K562 treated with DMSO at 1 percent for 48 hours (cell line): ENCODE measurements around the gene CHAF1A. TPM values are rescaled to one million over a fixed set of nuclear protein-coding genes. Genes with fewer than 3 reads are reported as not detected.

Source experiments
- total RNA-seq: library from RNA; unstranded; fragments of 300-600 nt; gene quantifications from 2 replicates; pipeline ENCODE4 v1.2.3, GENCODE V29; 2022; ENCODE audit warnings: low replicate concordance; ENCODE audit errors: extremely low read depth

Gene CHAF1A
- total RNA-seq, result not detected in 2 replicates

GRCh38 chr19:4402171-4403004, at the start of gene CHAF1A:
Gene CHAF1A (plus strand): TSS chr19:4402640. CDS start chr19:4402763, 123 bp downstream.

GRCh38 chr19:4400135-4400936, 2.1 kb upstream of the CHAF1A start, which contains the start of gene SH3GL1:
Gene SH3GL1 (minus strand): TSS chr19:4400547. CDS start chr19:4400368, 179 bp downstream.

GRCh38 chr19:4457654-4458395, 55.4 kb downstream of the CHAF1A start, which contains the start of gene UBXN6:
Gene UBXN6 (minus strand): TSS chr19:4457794. CDS start chr19:4457697, 97 bp downstream.

GRCh38 chr19:4472174-4472974, 69.9 kb downstream of the CHAF1A start, which contains the start of gene HDGFL2:
Gene HDGFL2 (plus strand): TSS chr19:4472297. CDS start chr19:4472351, 54 bp downstream.

Other genes starting within 250 kb of the CHAF1A start
- not detected in 2 replicates for gene CREB3L3, start 249.0 kb upstream of the CHAF1A start, total RNA-seq
- gene SIRT6, start 220.1 kb upstream of the CHAF1A start, total RNA-seq, result not detected in 2 replicates
- not detected in 2 replicates for gene ANKRD24, start 220.0 kb upstream of the CHAF1A start, total RNA-seq
- gene EBI3, start 173.1 kb upstream of the CHAF1A start, total RNA-seq, result not detected in 2 replicates
- gene YJU2, start 155.6 kb upstream of the CHAF1A start, total RNA-seq, result not detected in 2 replicates
- not detected in 2 replicates for gene SHD, start 123.4 kb upstream of the CHAF1A start, total RNA-seq
- gene TMIGD2, start 100.3 kb upstream of the CHAF1A start, total RNA-seq, result not detected in 2 replicates
- not detected in 2 replicates for gene FSD1, start 98.0 kb upstream of the CHAF1A start, total RNA-seq
- not detected in 2 replicates for gene STAP2, start 63.8 kb upstream of the CHAF1A start, total RNA-seq
- gene MPND, start 59.1 kb upstream of the CHAF1A start, total RNA-seq, result not detected in 2 replicates
- 179 TPM in 1 of 2 replicates, not detected in the other for gene SH3GL1, start 2.1 kb upstream of the CHAF1A start, total RNA-seq
- not detected in 2 replicates for gene UBXN6, start 55.2 kb downstream of the CHAF1A start, total RNA-seq
- gene HDGFL2, start 69.7 kb downstream of the CHAF1A start, total RNA-seq, result 312 TPM in 1 of 2 replicates, not detected in the other
- gene PLIN4, start 115.8 kb downstream of the CHAF1A start, total RNA-seq, result not detected in 2 replicates
- not detected in 2 replicates for gene PLIN5, start 132.6 kb downstream of the CHAF1A start, total RNA-seq
- 123 TPM in 1 of 2 replicates, not detected in the other for gene LRG1, start 137.4 kb downstream of the CHAF1A start, total RNA-seq
- gene SEMA6B, start 157.0 kb downstream of the CHAF1A start, total RNA-seq, result not detected in 2 replicates
- gene TNFAIP8L1, start 236.9 kb downstream of the CHAF1A start, total RNA-seq, result not detected in 2 replicates